Adrenal gland (tissue), 12 donors: ENCODE measurements around the gene UBE2L3. TPM values are rescaled to one million over a fixed set of nuclear protein-coding genes. Genes with fewer than 3 reads are reported as not detected.

Experiments
- DNase-seq, 7 donors: peaks; one replicate each; pipeline ENCODE4 v3.0.0-alpha.2; 2019 to 2020
- H3K27ac ChIP-seq, 5 donors: fragments of 200-600 bp; sonication (generic) in 4 of 5; 1 replicate in 3 of 5; 2 replicates in 2 of 5; pipeline versions ENCODE4 v1.5.1 to v1.8.0; 2016 to 2020; ENCODE audit warnings: mild to moderate bottlenecking in 1 of 5
- H3K27me3 ChIP-seq: fragments of 200-600 bp; 2 replicates; pipeline ENCODE4 v1.8.0; 2021
- H3K36me3 ChIP-seq, 2 donors: fragments of 200-600 bp; replicated peaks in 1 of 2; 1 replicate in 1 of 2; 2 replicates in 1 of 2; pipeline versions ENCODE4 v1.5.1 to v1.8.0; 2018 to 2022
- H3K4me1 ChIP-seq, 2 donors: fragments of 200-600 bp; replicated peaks in 1 of 2; 1 replicate in 1 of 2; 2 replicates in 1 of 2; pipeline versions ENCODE4 v1.5.1 to v1.8.0; 2018 to 2021
- H3K4me3 ChIP-seq, 4 donors: fragments of 200-600 bp; sonication (generic) in 3 of 4; one replicate each; pipeline ENCODE4 v1.5.1; 2016 to 2018
- H3K9me3 ChIP-seq, 3 donors: fragments of 200-600 bp; sonication (generic) in 1 of 3; replicated peaks in 1 of 3; 1 replicate in 2 of 3; 2 replicates in 1 of 3; pipeline versions ENCODE4 v1.5.1 to v1.8.0; 2016 to 2021
- CTCF ChIP-seq, 6 experiments: fragments of 450-650 bp in 4 of 6; fragments of 200-600 bp in 2 of 6; sonication (generic) in 1 of 6; IDR thresholded peaks; 1 replicate in 5 of 6; 2 replicates in 1 of 6; pipeline versions ENCODE4 v1.5.1 to v1.8.0; 2016 to 2021; ENCODE audit warnings: antibody characterized with exemption in 6 of 6, mild to moderate bottlenecking in 2 of 6, moderate library complexity in 1 of 6
- POLR2A ChIP-seq, 2 donors: fragments of 450-650 bp; IDR thresholded peaks; one replicate each; pipeline ENCODE4 v1.6.1; 2017; ENCODE audit warnings: antibody characterized with exemption in 2 of 2, mild to moderate bottlenecking in 2 of 2, moderate library complexity in 1 of 2
- WGBS, 4 donors: extraction: QIAGEN DNeasy Blood & Tissue Kit in 2 of 4; methylation state at CpG; one replicate each; pipeline versions ENCODE4 v1.1.5 to v1.1.7; 2013 to 2017; 5-methylcytosine and 5-hydroxymethylcytosine counted together
- intact Hi-C, 2 donors: fragments of 100-400 bp; cut with DNase I; formaldehyde crosslinking; loops; one replicate each; pipeline versions ENCODE4 v1.14.1 to v1.15.0; 2022 to 2023
- polyA plus RNA-seq, 3 donors: library from polyadenylated mRNA; stranded (reverse); fragments of 200-250 nt in 2 of 3; fragments of 350-450 nt in 1 of 3; fragmentation: Illumina TruSeq in 1 of 3; extraction: RNeasy Lipid Tissue Mini Kit (QIAGEN cat#74804) in 1 of 3; gene quantifications; one replicate each; pipeline ENCODE4 v1.2.3, GENCODE V29; 2013 to 2014
- total RNA-seq, 9 donors: library from RNA; depleted of rRNA in 4 of 9; stranded (reverse); fragments of >200 nt in 4 of 9; fragments of 120-200 nt in 1 of 9; fragmentation: NEBNext Ultra II Directional in 1 of 9; extraction: Animal tissue kit (Norgen Biotek cat#: 25700) in 1 of 9; gene quantifications; one replicate each; pipeline versions ENCODE4 v1.1.0 to v1.2.4, GENCODE V29; 2013 to 2023
- donor health status: healthy with polysubstance abuse.
- donor health status: Bipolar disorder and iron deficiency.
- donor health status: DM: yes; HTN: yes; CAD: no.
- donor health status: DM: no; HTN: no; CAD: no.
- donor health status: DM: no; HTN: no; CAD: no.
- donor health status: DM: yes; HTN: yes; CAD: no.

Gene UBE2L3
- total and polyA plus RNA-seq, 12 donors: 48.5 to 142 (median 61.8) TPM

GRCh38 chr22:21661991-21662390 is 94.5 kb downstream of the UBE2L3 start:
- intact Hi-C loops: no loop called here

GRCh38 chr22:21663738-21664137 is 96.2 kb downstream of the UBE2L3 start:
- 81 to 93% (median 90%) methylated on average over 2 of the region's 2 CpGs for WGBS, 4 donors
- H3K27me3 ChIP-seq: no peaks in the 10 kb centered on the region
- no peak for DNase-seq
- H3K27ac ChIP-seq: no peak overlapping the region
- H3K36me3 ChIP-seq: no peaks in the 10 kb centered on the region
- H3K4me1 ChIP-seq: peaks cover 4 to 10% of the 10 kb centered on the region in 2 donors
- H3K9me3 ChIP-seq: no peaks in the 10 kb centered on the region
- TF ChIP-seq POLR2A (IDR thresholded peaks at IDR 0.05) (no peak), CTCF (IDR thresholded peaks at IDR 0.05) (no peak)
- H3K4me3 ChIP-seq: no peak overlapping the region
- intact Hi-C loops: no loop called here

More at GRCh38 chr22:21661991-21662390, 94.5 kb downstream of the UBE2L3 start:
- no peak overlapping the region for H3K4me3 ChIP-seq
- TF ChIP-seq CTCF (IDR thresholded peaks at IDR 0.05): no peak
- no peak for TF ChIP-seq POLR2A (IDR thresholded peaks at IDR 0.05)
- H3K27ac ChIP-seq: no peak overlapping the region
- DNase-seq: no peak
- peaks cover 4% of the 10 kb centered on the region in 2 donors for H3K4me1 ChIP-seq
- no peaks in the 10 kb centered on the region for H3K36me3 ChIP-seq
- no peaks in the 10 kb centered on the region for H3K27me3 ChIP-seq
- no peaks in the 10 kb centered on the region for H3K9me3 ChIP-seq
- WGBS, 4 donors: 86 to 90% (median 87%) methylated on average over 5 of the region's 5 CpGs

- H3K9me3 ChIP-seq: no peaks in the 10 kb centered on the region
- TF ChIP-seq CTCF (IDR thresholded peaks at IDR 0.05) (no peak), POLR2A (IDR thresholded peaks at IDR 0.05) (no peak)
- WGBS, 4 donors: 68 to 81% (median 71%) methylated on average over 20 to 26 of the region's 26 CpGs
- peaks cover 0 to 5% of the 10 kb centered on the region in 2 donors for H3K36me3 ChIP-seq
- peak overlapping the region in 2 of 4 donors; percentile 73 to 75 for H3K4me3 ChIP-seq
- intact Hi-C loops: no loop called here
- H3K4me1 ChIP-seq: peaks cover 4 to 10% of the 10 kb centered on the region in 2 donors
- H3K27ac ChIP-seq: peak overlapping the region in 4 of 5 donors; percentile 81 to 96 (median 89)
- no peak for DNase-seq
- no peaks in the 10 kb centered on the region for H3K27me3 ChIP-seq
These were observed 97.7 kb downstream of the UBE2L3 start for GRCh38 chr22:21665047-21665851.

GRCh38 chr22:21666786-21667185 is 99.3 kb downstream of the UBE2L3 start:
- no peak for DNase-seq
- Histone ChIP-seq H3K4me1 (peaks cover 4 to 10% of the 10 kb centered on the region in 2 donors), H3K9me3 (no peaks in the 10 kb centered on the region), H3K4me3 (peak overlapping the region in 2 of 4 donors; percentile 73 to 75), H3K27ac (peak overlapping the region in 2 of 5 donors; percentile 81 to 96), H3K36me3 (peaks cover 0 to 21% of the 10 kb centered on the region in 2 donors), H3K27me3 (no peaks in the 10 kb centered on the region)
- TF ChIP-seq CTCF (IDR thresholded peaks at IDR 0.05) (no peak), POLR2A (IDR thresholded peaks at IDR 0.05) (no peak)
- intact Hi-C loops: no loop called here
- 50 to 59% (median 55%) methylated on average over 15 to 16 of the region's 16 CpGs for WGBS, 4 donors
